GM19193 (cell line): ENCODE results near the gene PGM2L1.

Experiments
- POLR2A ChIP-seq: IDR thresholded peaks from 4 replicates; pipeline ENCODE4 v1.6.1; 2011; ENCODE audit not compliant: insufficient read depth, insufficient read length; ENCODE audit errors: extremely low read depth

Gene PGM2L1

DNA sequence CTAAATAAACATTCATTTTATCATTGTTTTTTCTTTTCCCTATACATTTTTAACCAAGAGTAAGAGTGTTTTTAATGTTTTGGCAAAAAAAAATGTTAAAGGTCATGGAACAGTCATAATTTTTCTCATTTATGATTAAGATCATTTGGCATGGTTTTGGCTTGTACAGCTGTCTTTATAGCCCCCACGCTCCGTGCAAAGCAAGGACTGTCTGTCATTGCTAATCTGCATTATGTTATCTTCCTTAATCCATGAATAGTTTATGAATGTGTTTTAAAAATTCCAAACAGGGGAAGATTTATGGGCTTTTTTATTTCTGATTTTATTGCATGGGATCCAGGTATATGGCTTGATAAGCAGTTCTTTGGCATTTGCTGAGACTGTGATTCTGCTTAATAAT, 28.1 kb downstream of the PGM2L1 start:
- TF ChIP-seq POLR2A: no peak

DNA sequence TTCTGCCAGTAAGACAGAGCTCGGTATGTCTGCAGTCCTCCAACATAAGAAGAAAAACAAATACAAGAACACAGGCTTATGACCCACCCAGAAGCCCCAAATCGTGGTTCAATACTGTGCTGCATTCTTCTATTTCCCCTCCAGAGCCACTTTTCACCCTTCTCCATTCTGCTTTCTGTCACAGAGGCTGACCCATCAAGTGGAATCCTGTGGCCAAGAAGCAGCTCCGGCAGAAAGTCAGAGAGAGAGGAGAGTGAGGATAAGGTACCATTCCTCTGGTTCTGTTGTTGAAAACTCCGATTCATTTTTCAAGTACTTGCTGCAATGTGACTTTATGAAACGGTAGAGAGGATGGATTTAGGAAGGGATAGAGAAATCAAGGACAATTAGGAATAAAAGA, 30.4 kb downstream of the PGM2L1 start:
- TF ChIP-seq POLR2A: no peak

DNA sequence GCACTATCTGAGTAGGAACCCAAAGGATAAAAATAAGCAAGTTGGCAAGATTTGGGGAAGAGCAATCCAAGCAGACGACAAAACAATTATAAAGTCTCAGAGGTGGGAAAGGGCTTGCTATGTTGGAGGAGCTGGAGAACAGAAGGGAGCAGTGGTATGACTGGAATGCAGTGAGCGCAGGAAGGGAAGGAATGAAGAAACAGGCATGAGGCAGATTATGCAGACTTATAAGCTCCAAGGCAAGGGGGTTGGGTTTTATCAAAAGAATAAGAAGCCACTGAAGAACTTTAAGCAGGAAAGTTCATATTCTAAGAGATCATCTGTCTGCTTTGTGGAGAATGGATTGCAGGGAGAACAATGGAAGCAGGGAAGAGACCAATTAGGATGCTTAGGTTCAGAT, 31.7 kb downstream of the PGM2L1 start:
- no peak for TF ChIP-seq POLR2A

DNA sequence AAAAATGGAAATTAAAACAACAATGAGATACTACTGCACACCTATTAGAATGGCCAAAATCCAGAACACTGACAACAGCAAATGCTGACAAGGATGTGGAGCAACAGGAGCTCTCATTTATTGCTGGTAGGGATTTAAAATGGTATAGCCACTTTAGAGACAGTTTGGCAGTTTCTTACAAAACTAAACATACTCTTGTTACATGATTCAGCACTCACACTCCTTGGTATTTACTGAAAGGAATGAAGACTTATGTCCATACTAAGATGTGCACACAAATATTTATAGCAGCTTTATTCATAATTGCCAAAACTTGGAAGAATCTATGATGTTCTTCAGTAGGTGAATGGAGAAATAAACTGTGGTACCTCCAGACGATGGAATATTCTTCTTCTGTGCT, 40.8 kb downstream of the PGM2L1 start:
- no peak for TF ChIP-seq POLR2A

DNA sequence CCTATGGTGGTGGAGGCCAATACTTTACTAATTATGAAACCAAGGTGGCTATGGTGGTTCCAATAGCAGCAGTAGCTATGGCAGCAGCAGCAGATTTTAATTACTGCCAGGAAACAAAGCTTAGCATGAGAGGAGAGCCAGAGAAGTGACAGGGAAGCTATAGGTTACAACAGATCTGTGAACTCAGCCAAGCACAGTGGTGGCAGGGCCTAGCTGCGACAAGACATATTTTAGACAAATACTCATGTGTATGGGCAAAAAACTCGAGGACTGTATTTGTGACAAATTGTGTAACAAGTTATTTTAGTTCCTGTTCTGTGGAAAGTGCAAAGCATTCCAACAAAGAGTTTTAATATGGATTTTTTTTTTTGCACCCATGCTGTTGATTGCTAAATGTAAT, 42.6 kb downstream of the PGM2L1 start:
- no peak for TF ChIP-seq POLR2A

DNA sequence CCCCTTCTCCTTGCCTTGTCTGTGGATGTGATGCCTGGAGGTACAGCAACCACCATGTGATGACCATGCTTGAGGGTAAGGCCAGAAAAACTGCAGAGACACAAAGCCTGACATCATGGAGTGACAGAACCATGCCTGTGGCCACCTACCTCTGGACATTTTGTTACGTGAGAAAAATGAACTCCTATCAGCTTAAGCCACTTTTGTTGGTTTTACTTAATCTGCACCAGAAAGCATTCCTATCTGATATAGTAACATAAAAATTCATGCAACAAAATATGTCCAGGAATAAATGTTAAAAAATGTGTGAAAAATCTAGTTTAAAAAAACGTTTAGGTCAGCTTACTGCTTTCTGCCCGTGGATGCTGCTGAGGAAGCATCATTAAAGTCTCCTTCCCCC, 44.2 kb downstream of the PGM2L1 start:
- TF ChIP-seq POLR2A: no peak

DNA sequence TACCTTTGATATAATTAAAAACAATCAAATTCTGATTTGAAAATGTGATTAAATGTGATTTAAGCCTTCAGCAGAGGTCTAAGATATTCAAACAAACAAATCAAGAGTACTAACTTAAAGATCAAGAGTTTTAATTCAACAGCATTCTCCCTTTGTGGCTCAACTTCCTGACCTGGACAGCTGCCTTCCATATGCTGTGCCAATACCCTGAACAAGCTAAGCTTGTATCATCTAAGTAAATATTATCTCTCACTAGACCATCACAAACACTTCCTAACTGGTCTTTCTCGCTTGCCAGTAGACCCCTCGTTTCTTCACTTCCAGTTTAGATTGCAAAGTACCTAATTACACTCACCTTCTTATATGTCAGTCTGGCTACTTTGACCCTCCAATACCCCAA, 50.9 kb downstream of the PGM2L1 start:
- TF ChIP-seq POLR2A: no peak

DNA sequence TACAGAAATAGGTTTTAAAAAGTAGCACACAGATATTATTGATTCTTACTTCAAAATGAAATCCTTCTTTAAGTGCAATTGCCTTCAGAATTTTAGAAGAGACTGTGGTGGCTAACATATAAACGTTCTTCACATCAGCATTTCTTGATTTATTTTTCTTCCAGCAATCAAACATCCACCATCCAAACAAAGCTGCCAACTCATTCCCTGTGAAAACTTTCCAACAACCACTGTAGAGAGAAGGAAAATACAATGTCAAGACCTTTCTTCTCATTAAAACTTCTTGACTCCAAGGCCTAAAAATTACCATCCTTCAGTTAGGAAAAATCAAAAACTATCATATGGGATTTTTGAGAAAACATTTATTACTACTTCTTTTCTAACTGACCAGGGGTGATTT, 52.8 kb downstream of the PGM2L1 start:
- TF ChIP-seq POLR2A: no peak

DNA sequence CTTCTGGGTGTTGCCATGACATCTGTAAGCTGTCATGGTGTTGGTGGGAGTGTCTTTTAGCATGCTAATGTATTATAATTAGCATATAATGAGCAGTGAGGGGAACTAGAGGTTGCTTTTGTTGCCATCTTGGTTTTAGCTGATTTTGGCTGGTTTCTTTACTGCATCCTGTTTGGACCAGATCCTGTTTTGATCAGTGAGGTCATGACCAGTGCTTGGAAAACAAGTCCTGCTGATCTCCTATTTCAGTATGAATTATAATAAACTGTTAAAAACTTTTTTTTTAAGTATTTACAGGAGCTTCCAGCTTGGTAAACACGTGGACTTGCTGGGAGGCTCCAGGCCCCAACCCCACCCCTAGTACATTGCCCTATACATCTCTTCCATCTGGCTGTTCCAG, 56.3 kb downstream of the PGM2L1 start:
- no peak for TF ChIP-seq POLR2A

DNA sequence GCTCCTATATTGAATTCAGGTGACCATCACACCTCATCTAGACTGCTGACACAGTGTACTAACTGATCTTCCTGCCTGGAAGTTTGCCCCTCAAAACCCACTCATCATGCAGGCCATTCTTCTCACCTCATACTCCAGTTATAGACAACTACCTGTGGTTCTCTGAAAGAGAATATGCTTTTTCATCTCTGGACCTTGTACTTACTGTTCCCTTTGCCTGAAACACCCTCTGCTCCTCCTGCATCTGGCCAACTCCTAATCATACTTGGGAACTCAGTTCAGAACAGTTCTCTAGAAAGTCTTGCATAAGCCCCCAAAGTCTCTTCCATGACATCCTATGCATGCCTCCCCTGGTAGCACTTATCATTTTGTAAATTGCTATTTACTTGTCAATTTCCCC, 58.6 kb downstream of the PGM2L1 start:
- no peak for TF ChIP-seq POLR2A

DNA sequence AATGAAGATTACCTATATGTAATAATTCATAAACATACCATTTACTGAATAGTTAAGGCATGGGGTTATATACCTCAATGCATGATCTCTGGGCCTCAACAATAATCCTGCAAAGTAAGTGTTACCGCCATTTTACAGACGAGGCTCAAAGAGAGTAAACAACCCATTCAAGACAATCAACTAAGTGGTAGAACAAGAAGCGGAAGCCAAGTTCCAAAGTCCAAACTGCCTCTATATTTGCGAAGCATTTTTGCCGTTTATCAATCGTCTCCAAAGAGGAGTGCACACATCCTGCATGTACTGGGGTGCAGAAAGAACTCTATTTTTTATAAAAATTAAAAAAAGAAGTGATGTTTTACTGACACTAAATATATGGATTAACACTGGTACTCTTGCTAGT, 59.3 kb downstream of the PGM2L1 start:
- TF ChIP-seq POLR2A: no peak

DNA sequence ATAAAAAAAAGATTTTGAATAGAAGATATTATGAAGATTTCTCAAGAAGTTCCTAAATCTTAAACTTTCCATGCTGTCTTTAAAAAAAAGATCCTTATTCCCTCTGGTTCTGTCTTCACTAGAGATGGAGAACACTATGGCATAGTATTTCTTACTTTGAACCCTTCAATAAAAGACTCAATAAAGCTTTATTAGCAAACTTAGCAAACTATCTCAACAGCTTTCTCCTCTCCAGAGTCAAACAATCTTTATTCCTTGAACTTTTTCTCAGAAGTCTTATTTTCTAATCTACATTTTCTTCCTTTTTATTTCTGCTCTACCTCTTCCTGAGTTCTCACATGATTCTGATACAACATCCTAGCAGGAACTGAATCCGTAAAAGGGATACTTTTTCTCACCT, 65.0 kb downstream of the PGM2L1 start:
- no peak for TF ChIP-seq POLR2A

DNA sequence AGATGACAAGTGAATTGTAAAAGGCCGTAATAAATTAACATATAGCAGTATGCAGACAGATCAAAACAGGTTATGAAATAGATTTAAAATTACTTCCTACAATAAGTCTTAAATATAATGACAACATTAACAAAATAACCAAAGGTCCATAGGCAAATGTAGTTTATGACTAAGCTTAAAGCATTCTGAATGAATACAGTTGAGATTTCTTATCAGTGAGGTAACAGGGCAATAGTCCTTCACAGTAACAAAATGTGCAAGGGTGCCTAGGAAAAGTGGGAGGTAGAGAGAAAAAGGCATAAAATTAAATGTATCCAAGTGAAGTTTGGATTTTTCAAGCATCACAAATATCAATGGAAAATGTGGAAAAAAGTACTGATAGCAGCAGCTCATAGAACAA, 65.9 kb downstream of the PGM2L1 start:
- TF ChIP-seq POLR2A: no peak

DNA sequence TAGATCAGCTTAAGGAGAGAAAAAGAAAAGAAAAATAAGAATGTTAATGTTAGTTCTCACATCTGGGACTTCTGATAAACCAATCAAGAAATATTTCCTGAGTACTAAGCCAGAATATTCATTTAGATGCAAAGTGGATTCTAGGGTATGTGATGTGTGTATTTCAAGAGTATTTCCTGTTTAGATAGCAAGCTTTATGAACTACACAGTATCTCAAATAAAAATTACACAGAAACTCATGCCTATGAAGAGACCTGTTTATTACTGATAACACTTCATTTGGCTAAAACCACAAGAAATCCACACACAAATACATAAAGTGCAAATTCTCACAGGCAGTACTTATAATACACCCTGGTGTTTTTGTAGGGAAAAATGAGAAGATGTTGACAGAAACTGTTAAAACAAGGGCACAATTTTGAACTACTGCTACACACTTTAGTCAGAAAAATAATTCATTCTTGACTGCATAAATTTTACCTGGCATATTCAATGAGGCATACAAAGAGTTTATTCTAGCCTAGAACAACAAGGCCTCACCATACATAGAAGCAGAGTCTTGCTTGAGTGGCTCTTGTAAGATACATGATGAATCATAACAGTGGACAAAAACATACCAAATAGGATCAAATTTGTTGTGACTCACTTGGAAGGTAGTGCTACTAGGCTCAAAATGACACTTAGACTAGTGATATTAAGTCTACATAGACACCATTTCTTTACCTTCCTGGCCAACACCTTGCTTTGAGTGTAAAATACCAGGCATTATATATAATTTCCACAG, 68.0 kb downstream of the PGM2L1 start:
- TF ChIP-seq POLR2A: no peak

DNA sequence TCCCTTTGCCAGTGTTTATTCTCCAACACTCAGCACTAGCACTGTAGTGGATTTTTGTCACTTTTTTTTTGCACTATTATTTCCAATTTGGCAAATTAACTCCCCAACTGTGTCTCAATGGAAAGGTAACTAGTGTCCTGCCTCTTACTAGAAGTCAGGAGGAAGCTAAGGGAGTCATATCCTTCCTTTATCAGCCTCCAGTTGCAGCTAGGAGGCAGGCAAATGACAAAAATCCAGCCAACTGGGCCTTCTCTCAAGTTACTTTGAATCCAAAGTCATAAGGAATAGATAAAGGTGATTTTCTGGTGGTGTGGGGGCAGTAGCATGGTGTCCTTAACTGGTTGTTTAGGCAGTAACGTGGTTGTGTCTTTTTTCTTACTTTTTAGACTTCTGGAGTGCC, 71.2 kb downstream of the PGM2L1 start:
- TF ChIP-seq POLR2A: no peak

DNA sequence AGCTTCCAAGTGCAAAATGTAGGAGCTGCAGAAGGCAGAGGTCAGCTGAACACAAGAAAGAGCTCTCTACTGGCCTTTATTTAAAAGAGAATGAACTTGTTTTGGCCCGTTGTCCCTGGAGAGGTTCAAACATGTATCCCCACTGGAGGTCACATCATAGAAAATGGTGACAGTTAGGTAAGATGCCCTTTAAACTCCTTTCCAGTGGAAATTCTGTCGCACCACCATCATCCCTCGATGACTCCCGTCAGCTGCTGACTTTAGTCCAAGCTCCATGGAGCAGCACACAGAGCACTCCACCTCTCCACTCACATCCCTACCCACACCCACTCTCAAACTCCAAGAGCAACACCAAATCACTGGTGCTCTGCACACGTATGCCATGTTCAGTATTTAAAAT, 71.6 kb downstream of the PGM2L1 start:
- no peak for TF ChIP-seq POLR2A
